Gastrocnemius medialis (tissue), 4 donors: ENCODE results near the gene SMG6.

Source experiments
- CTCF ChIP-seq, 5 experiments: fragments of 450-650 bp in 3 of 5; fragments of 200-600 bp in 2 of 5; sonication (generic) in 2 of 5; IDR thresholded peaks in 4 of 5; conservative IDR thresholded peaks in 1 of 5; 1 replicate in 4 of 5; 2 replicates in 1 of 5; pipeline ENCODE4 v1.5.1; 2016 to 2019; ENCODE audit warnings: antibody characterized with exemption in 5 of 5, mild to moderate bottlenecking in 3 of 5, moderate library complexity in 3 of 5
- POLR2A ChIP-seq, 2 donors: fragments of 450-650 bp; IDR thresholded peaks; one replicate each; pipeline ENCODE4 v1.6.1; 2017; ENCODE audit warnings: antibody characterized with exemption in 2 of 2, mild to moderate bottlenecking in 2 of 2, moderate library complexity in 2 of 2

- no peak for TF ChIP-seq POLR2A (IDR thresholded peaks at IDR 0.05)
- no peak for TF ChIP-seq CTCF (IDR thresholded peaks at IDR 0.05 in 4 of 5, conservative IDR thresholded peaks at IDR 0.05 in 1 of 5)
These were observed 42.9 kb upstream of the SMG6 start for GRCh38 chr17:2346475-2346874.
